Ascending aorta (tissue), 2 donors: ENCODE results near the gene SLC30A7. TPM values are rescaled to one million over a fixed set of nuclear protein-coding genes. Genes with fewer than 3 reads are reported as not detected.

Source experiments
- DNase-seq, 2 donors: peaks; one replicate each; pipeline ENCODE4 v3.0.0-alpha.2; 2019; ENCODE audit warnings: low spot score in 2 of 2
- H3K27ac ChIP-seq, 2 donors: fragments of 200-600 bp; sonication (generic); one replicate each; pipeline ENCODE4 v1.5.1; 2016 to 2017; ENCODE audit warnings: mild to moderate bottlenecking in 1 of 2
- H3K27me3 ChIP-seq: fragments of 200-600 bp; sonication (generic); one replicate; pipeline ENCODE4 v1.5.1; 2017
- H3K36me3 ChIP-seq, 2 donors: fragments of 200-600 bp; sonication (generic); one replicate each; pipeline ENCODE4 v1.5.1; 2016
- H3K4me1 ChIP-seq, 2 donors: fragments of 200-600 bp; sonication (generic); one replicate each; pipeline ENCODE4 v1.5.1; 2016 to 2017; ENCODE audit warnings: mild to moderate bottlenecking in 1 of 2
- H3K4me3 ChIP-seq, 2 donors: fragments of 200-600 bp; sonication (generic); one replicate each; pipeline ENCODE4 v1.5.1; 2016 to 2017; ENCODE audit warnings: mild to moderate bottlenecking in 1 of 2
- H3K9me3 ChIP-seq, 2 donors: fragments of 200-600 bp; sonication (generic); one replicate each; pipeline ENCODE4 v1.5.1; 2016
- CTCF ChIP-seq, 3 experiments: fragments of 200-600 bp in 2 of 3; fragments of 450-650 bp in 1 of 3; sonication (generic) in 2 of 3; IDR thresholded peaks; one replicate each; pipeline ENCODE4 v1.5.1; 2016 to 2019; ENCODE audit warnings: antibody characterized with exemption in 3 of 3, mild to moderate bottlenecking in 1 of 3, moderate library complexity in 1 of 3
- intact Hi-C: fragments of 100-400 bp; cut with DNase I; formaldehyde crosslinking; loops from one replicate; pipeline ENCODE4 v1.15.1; 2023
- total RNA-seq: library from RNA; depleted of rRNA; stranded (reverse); fragments of >200 nt; gene quantifications from one replicate; pipeline ENCODE4 v1.1.0, GENCODE V29; 2016

Gene SLC30A7
- total RNA-seq, 1 donor from 2014 or later: 12.1 TPM

GRCh38 chr1:100860397-100860991, 35.4 kb upstream of the SLC30A7 start:
- Histone ChIP-seq H3K4me3 (no peak overlapping the region), H3K27ac (no peak overlapping the region), H3K27me3 (no peaks in the 10 kb centered on the region), H3K9me3 (no peaks in the 10 kb centered on the region), H3K4me1 (no peaks in the 10 kb centered on the region), H3K36me3 (no peaks in the 10 kb centered on the region)
- TF ChIP-seq CTCF (IDR thresholded peaks at IDR 0.05): no peak
- DNase-seq: no peak
- intact Hi-C loops: loop anchor here (10.0 kb wide), 1 partner anchor 146 kb away; the partner anchor contains the start of gene VCAM1

GRCh38 chr1:100861379-100861778, 34.5 kb upstream of the SLC30A7 start:
- intact Hi-C loops: loop anchor here (10.0 kb wide), 1 partner anchor 147 kb away; the partner anchor contains the start of gene VCAM1
- no peak overlapping the region for H3K27ac ChIP-seq
- no peak for TF ChIP-seq CTCF (IDR thresholded peaks at IDR 0.05)
- H3K4me1 ChIP-seq: no peaks in the 10 kb centered on the region
- no peaks in the 10 kb centered on the region for H3K27me3 ChIP-seq
- no peaks in the 10 kb centered on the region for H3K9me3 ChIP-seq
- H3K36me3 ChIP-seq: no peaks in the 10 kb centered on the region
- no peak for DNase-seq
- H3K4me3 ChIP-seq: no peak overlapping the region

- no peaks in the 10 kb centered on the region for H3K4me1 ChIP-seq
- H3K9me3 ChIP-seq: no peaks in the 10 kb centered on the region
- H3K36me3 ChIP-seq: no peaks in the 10 kb centered on the region
- H3K27me3 ChIP-seq: no peaks in the 10 kb centered on the region
- no peak for DNase-seq
- intact Hi-C loops: loop anchor here (10.0 kb wide), 1 partner anchor 148 kb away; the partner anchor contains the start of gene VCAM1
- no peak for TF ChIP-seq CTCF (IDR thresholded peaks at IDR 0.05)
- no peak overlapping the region for H3K4me3 ChIP-seq
- no peak overlapping the region for H3K27ac ChIP-seq
Measured at GRCh38 chr1:100862591-100862990, 33.3 kb upstream of the SLC30A7 start.

- Histone ChIP-seq H3K9me3 (no peaks in the 10 kb centered on the region), H3K4me1 (no peaks in the 10 kb centered on the region), H3K27ac (no peak overlapping the region), H3K4me3 (peak overlapping the region in 1 of 2 donors; percentile 41), H3K27me3 (no peaks in the 10 kb centered on the region), H3K36me3 (no peaks in the 10 kb centered on the region)
- intact Hi-C loops: loop anchor here (1.0 to 10.0 kb wide), 3 partner anchors 151 to 1059 kb away; partner anchors contain the start of gene VCAM1
- TF ChIP-seq CTCF (IDR thresholded peaks at IDR 0.05): peak; percentile 50 to 68 (median 63)
- DNase-seq: no peak
Measured at GRCh38 chr1:100866041-100866900, 29.6 kb upstream of the SLC30A7 start.

- intact Hi-C loops: loop anchor here (1.0 to 10.0 kb wide), 3 partner anchors 152 to 1060 kb away; partner anchors contain the start of gene VCAM1
- Histone ChIP-seq H3K4me1 (no peaks in the 10 kb centered on the region), H3K9me3 (no peaks in the 10 kb centered on the region), H3K27ac (no peak overlapping the region), H3K27me3 (no peaks in the 10 kb centered on the region), H3K4me3 (no peak overlapping the region), H3K36me3 (no peaks in the 10 kb centered on the region)
- TF ChIP-seq CTCF (IDR thresholded peaks at IDR 0.05): no peak
- no peak for DNase-seq
Measured at GRCh38 chr1:100866901-100867206, 29.0 kb upstream of the SLC30A7 start.
